CD4-positive, alpha-beta T cell treated with Interleukin-6 for 4 hours (primary cell): ENCODE data around the gene C9orf152.

ENCODE experiments used
- DNase-seq: peaks from one replicate; pipeline ENCODE4 v3.0.0-alpha.2; 2020; ENCODE audit warnings: mixed read lengths

C9orf152 gene

DNA sequence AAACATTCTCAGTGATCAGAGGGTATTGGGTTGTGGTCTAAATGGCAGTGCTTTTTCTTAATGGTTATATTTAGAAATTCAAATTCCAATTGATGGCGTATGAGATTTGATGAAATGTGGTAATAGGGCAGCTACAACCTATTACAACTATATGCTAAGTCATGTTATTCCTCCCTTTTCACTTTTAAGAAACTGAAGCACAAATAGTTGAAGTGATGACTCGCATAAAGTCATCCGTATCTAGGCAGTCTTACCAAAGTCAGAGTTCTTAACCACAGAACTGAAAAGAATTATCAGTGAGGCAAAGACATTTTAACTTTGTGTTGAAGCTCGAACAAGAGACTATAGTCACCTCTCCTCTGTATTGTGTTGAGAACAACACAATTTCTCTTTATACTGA lies 28.2 kb downstream of the C9orf152 start:
- no peak for DNase-seq

DNA sequence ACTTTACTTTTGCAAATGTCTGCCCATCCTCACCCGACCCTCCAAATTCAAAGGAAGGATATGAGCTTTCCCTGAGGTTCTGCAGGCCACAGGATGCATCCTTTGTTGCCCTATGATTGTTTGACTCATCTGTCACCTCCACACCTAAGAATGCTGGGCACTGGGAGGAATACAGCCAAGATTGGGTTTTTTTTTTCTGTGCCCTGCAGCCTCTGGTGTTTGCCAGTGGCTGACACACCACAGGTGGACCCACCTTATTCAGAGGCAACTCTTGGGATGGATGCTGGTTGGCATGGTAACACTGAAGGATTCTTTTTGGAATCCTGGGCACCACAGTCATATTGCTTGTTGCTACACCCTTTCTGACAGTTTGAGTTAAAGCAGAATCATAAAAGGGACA lies 29.7 kb downstream of the C9orf152 start:
- DNase-seq: no peak

DNA sequence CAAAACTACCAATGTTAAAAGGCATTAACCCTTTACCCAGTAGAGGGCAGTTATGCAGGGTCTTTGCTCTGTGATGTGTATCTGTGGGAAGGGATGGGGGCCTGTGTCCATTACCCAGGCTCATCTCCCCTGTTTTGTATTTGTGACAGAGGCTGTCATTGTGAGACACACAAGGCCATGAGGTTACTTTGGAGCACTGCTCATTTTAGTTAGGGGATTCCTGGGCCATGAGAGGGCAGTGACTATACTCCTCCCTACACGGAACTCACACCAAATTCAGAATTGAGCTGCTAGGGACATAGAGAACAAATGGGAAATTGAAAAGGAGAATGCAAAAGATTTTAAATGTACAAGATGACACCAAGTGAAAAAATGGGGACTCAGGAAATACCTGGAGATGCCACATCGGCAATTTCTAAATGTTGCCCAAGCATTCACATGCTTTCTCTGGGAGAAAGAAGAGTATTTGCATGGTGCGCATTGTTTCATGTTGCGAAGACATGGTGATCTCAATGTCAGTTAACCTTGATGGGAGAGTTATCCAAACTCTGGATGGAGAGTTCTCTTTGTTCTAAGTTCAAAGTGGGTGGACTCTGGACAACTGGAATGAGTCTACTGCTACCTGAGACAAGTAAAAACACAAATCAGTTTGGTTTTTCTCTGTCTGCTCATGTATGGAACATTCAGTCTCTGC lies 32.5 kb downstream of the C9orf152 start:
- no peak for DNase-seq

DNA sequence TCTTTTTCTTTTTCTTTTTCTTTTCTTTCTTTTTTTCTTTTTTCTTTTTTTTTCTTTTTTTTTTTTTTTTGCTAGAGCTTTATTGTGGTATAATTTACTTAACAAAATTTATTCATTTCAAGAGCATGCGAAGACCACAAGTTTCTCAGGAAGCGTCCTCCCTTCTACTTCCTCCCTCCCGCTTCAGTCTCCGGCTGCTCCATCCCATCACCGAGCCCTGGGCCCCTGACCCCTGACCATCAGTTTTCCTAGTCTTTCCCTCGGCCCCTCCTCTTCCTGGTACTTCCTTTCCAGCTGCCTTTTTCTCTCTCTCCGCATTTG lies 34.7 kb downstream of the C9orf152 start:
- DNase-seq: no peak

DNA sequence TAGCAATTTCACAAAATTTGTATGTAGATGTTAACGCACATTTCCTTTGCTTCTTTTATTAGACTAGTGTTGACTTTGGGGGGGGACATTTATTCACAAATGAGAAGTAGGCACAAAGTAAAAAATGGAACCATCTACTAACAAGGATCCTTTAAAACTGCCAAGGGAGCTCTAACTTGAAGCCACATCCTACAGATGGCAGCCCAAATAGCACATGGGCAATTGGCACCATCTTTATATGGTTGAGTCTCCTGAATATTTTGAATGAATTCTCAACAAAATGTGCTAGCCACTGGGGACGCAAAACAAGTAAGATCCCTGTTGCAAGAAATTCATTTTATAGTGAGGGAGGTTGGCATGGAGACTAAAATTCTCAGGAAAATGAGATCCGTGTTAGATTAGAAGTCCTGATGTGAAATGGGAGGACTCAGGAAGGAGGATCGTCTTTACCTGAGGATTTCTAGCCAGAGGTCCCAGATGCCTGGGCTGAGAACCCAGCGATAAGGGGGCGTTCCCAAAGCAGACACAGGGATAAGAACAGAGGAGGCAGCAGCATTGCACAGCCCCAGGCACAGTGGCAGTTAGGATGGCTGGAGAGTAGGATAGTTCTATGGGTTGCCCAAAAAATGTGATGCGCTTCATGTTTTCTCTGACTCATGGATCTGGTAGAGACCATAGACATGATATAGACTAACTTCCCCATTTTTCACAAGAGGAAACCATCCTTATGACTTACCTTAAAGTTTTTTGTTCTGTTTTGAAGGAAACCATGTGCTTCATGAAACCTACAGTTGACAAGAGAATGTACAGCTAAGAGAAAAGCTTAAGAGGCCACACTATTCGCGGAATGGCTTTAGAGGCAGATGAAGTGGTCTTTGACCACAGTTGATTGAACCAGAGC lies 37.4 kb downstream of the C9orf152 start:
- DNase-seq: no peak

DNA sequence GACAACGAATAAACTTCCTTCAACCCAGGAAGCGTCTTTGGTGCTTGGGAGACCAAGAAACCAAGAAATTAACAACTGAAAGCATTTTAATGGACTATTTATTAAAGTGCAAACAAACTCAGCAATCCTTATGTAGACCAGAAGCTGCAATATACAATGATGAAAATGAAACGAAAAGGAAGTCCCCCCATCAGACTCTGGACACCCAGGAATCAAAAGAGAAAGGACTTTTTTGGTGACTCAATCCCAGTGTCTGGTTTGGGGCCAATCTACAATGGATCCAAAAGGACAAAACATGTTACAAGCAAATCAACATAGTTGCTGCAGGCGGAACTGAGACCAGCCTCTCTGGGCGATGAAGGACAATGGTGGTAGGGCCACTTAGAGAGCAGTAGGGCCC lies 39.5 kb downstream of the C9orf152 start:
- no peak for DNase-seq

DNA sequence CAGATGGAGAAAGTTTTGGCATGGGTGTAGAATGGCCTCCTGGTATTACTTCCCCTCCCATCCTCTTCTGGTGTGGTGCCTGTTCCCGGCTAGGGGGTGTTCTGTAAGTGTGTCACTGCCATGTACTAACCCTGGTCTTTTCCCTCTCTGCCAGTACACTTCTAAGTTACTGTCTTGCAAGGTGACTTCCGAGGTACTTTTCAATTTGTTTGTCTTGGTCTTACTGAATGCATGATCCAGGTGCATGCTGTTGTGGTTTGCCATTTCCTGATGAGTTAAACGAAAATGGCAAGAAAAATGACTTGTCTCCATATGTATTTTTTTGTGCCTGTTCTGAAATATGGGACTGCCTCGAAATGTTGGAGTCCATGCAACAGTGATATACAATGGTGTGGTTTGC lies 46.0 kb downstream of the C9orf152 start:
- no peak for DNase-seq

DNA sequence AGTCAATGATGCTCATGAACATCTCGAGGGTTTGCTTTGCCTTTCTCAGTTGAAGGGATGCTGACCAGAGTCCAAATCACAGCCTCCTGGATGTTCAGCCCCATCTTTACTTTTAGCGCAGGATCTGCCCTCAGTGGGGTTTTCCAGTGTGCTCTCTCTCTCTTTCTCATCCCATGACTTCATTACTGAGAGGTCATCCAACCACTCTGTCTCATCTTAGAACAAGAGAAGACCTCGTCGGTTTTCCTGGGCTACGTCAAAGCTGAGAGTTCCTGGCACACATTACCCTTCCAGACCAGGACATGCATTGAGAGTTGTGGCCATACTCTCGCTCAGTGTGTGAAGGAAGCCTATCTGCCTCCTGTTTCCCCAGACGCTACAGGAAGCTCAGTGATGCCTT lies 47.3 kb downstream of the C9orf152 start:
- no peak for DNase-seq

DNA sequence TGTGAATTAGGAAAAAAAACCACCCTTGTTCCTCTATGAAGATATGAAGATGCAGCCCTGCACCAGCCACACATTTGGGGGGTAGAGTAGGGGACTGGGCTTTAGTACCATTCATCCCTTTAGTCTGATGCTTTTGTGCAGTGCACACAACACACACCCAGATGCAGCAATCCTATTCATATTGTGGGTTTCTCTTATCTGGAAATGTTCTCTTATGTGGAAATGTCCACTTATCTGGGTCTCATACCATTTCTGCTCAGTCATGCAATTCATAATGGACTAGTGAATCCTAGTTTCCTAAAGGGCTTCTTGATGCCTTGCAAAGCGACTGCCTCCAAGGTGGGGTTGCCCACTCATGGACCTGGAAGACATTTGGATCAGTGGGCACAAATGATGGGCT lies 47.8 kb downstream of the C9orf152 start:
- DNase-seq: no peak

DNA sequence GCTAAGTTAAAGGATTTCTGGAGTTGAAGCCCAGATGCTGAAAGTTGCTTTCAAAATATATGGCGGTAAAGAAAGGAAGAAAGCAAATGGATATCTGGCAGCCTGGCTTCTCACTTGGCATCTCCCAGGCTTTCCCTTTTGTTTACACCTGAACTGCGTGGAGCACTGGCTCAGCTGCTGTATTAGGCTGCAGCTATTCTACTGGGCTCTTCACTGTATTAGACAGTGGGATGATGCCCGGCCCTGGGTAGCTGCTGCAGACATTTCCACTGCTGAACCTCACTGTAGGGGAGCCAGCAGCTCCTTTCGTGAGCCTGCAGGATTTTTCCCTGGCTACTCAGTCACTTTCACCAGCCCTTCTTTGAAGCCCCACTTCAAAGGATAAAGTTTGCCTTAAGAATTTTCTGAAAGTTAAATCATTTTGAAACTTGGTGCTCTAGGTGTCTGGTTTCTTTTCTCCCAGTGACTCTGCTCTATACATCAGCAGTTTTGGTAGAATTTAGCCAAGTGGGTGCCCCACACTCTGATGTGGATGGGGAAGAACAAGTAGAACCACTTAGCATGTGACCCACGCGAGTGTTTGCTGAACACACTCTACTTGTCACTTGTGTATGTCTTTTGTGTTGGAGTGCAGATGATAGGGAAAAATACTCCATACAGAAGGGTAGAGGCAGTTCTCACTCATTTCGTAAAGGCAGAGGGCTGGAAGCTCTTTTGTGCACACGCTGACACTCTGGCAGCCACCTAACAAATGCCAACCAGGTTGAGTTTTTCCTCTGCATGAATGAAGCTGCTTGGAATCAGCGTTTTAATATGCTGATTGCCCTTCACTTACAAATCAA lies 49.9 kb downstream of the C9orf152 start:
- no peak for DNase-seq

DNA sequence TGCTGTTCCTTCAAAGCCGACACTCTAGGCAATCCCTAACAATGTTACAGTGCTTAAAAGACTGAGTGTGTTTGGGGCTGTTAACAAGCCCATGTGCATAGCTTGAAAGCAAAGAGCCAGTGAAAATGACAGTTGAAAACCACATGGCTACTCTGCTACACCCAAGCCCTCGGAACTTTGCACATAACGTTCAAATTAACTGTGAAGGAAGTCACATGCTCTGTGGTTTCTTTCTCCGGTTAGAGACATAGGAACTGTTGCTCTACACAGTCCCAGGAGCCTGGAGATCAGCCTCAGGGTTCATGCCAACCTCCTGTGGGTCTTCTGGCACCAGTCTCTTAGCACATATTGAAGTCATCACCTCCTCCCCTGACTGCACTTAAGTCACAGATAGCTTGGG lies 51.1 kb downstream of the C9orf152 start:
- DNase-seq: peak; percentile 26

DNA sequence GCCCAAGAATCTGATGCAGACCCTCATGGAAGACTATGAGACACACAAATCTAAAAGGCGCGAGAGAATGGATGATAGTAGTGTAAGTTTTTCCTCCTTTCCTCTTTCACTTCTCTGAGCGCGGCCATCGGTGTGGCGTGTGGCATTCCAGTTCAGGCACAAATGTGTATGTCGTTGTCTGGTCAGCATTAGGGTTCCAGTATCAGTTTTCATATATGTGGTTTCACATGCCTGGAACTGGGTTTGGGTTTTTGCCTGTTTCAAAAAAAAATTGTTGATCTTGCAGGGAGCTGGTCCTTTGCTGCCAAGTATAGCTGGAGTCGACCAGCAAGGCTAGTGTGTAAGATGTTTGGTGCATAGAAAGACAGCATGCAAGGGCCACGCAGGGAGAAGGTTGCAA lies 51.5 kb downstream of the C9orf152 start:
- DNase-seq: no peak

DNA sequence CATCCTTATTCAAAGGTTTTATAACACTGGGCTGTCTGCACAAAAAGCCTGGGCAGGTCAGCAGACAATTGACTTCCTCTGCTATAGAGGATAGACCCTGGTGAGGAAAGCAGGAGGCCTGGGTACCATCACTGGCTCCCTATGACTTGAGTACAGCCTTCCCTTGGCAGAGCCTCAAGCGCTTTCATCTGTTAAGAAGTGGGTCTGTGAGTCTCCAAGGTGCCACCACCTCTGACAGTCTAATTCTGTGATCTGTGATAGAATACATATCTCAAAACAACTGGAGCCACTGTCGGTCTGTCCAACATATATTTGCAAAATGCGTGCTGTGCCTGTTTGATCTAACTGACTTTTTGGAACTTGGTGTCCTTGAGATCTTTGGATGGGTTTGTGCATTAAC lies 52.2 kb downstream of the C9orf152 start:
- DNase-seq: no peak

DNA sequence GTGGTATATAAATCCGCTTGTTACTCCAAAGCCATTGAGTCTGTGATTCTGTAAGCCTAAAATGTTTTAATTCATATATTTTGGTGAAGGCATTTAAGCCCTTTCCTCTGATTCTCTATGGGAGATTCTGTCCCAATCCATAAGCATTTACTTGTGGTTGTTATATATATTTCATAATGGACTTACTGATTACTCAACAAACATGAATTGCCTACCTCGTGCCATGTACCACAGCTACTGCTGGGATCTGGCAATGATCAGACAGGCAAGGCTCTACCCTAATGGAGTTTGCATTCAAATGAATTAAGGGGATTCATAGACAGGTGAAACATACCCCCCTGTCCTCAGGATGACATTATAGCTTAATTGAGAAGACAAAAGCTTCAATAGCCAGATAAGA lies 54.5 kb downstream of the C9orf152 start:
- no peak for DNase-seq

DNA sequence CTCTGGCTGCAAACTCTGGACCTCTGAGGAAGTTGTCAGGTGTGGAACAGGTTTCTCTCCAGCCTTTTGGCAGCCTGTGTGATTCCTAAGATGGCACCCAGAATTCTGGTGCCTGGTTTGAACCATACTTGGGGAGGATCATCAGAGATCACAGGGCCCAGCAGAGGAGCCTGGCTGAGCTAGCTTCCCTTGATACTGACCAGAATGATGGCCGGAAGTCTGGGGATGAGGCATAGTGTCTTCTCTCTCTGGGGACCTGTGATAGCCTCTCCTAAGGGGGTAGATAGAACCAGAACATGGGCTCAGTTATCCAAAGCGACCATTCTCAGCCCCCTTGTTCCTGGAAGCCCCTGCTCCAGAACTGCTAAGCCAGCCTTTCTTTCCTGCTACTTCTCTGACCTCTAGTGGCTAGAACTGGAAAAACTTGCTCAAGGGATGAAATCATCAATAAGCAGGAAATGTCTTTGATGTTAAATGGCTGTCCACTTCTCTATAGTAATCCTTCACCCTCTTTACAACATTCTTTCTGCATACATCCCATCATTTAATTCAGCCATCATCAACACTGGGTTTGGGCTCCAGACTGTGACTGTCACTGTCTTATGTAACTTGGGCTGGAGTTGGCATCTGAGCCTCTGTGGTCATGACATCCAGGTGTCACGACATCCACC lies 55.1 kb downstream of the C9orf152 start:
- DNase-seq: no peak
